GM21529 (cell line): Measurements from ENCODE around the gene SUMO1.

Source experiments
- ATAC-seq: cut with Tn5 transposase; IDR thresholded peaks from one replicate; pipeline ENCODE4 v1.9.1; 2021; ENCODE audit not compliant: unreplicated experiment

The SUMO1 gene

GRCh38 chr2:202201220-202202160, 36.9 kb downstream of the SUMO1 start:
- no peak for ATAC-seq

GRCh38 chr2:202196727-202197126, 41.7 kb downstream of the SUMO1 start:
- ATAC-seq = no peak

- no peak for ATAC-seq
Measured at GRCh38 chr2:202194418-202194817, 44.0 kb downstream of the SUMO1 start.

- no peak for ATAC-seq
Measured at GRCh38 chr2:202193881-202194353, 44.5 kb downstream of the SUMO1 start.

GRCh38 chr2:202193305-202193704, 45.1 kb downstream of the SUMO1 start:
- ATAC-seq = no peak

GRCh38 chr2:202187570-202187969, 50.8 kb downstream of the SUMO1 start:
- ATAC-seq = no peak

GRCh38 chr2:202186641-202187202, 51.7 kb downstream of the SUMO1 start:
- no peak for ATAC-seq

- no peak for ATAC-seq
Measured at GRCh38 chr2:202185156-202185555, 53.2 kb downstream of the SUMO1 start.

- ATAC-seq = no peak
Measured at GRCh38 chr2:202184557-202184956, 53.8 kb downstream of the SUMO1 start.

- no peak for ATAC-seq
Measured at GRCh38 chr2:202178346-202178958, 59.9 kb downstream of the SUMO1 start.

- peak; percentile 89 for ATAC-seq
Measured at GRCh38 chr2:202172439-202173211, 65.8 kb downstream of the SUMO1 start.

- ATAC-seq = no peak
Measured at GRCh38 chr2:202171241-202171825, 67.1 kb downstream of the SUMO1 start.

- ATAC-seq = no peak
Measured at GRCh38 chr2:202169832-202170424, 68.5 kb downstream of the SUMO1 start.

- ATAC-seq = no peak
Measured at GRCh38 chr2:202169131-202169530, 69.3 kb downstream of the SUMO1 start.

GRCh38 chr2:202165945-202166344, 72.5 kb downstream of the SUMO1 start:
- ATAC-seq = no peak

- ATAC-seq = no peak
Measured at GRCh38 chr2:202165208-202165607, 73.2 kb downstream of the SUMO1 start.

GRCh38 chr2:202164411-202164810, 74.0 kb downstream of the SUMO1 start:
- no peak for ATAC-seq

GRCh38 chr2:202161151-202161835, 77.1 kb downstream of the SUMO1 start:
- ATAC-seq = no peak

GRCh38 chr2:202158796-202159195, 79.6 kb downstream of the SUMO1 start:
- no peak for ATAC-seq
